CD14-positive monocyte (primary cell): Measurements from ENCODE around the gene ASCL2. TPM values are rescaled to one million over a fixed set of nuclear protein-coding genes. Genes with fewer than 3 reads are reported as not detected.

Experiments used
- DNase-seq, 3 donors: peaks; one replicate each; pipeline ENCODE4 v3.0.0-alpha.2; 2011 to 2022
- H2AFZ ChIP-seq: 2 replicates; pipeline ENCODE4 v1.6.0; 2012; ENCODE audit warnings: mild to moderate bottlenecking, low read depth, low read length, inconsistent platforms; ENCODE audit not compliant: insufficient read depth, poor library complexity, severe bottlenecking
- H3K27ac ChIP-seq, 2 donors: 1 replicate in 1 of 2; 2 replicates in 1 of 2; pipeline ENCODE4 v1.5.1; 2012 to 2013; ENCODE audit warnings: low read length in 2 of 2, control low read depth in 1 of 2, inconsistent platforms in 1 of 2, low read depth in 1 of 2, mild to moderate bottlenecking in 1 of 2
- H3K27me3 ChIP-seq, 2 donors: one replicate each; pipeline versions ENCODE4 v1.6.0 to v1.6.1; 2011 to 2013; ENCODE audit warnings: low read length in 2 of 2; ENCODE audit not compliant: control insufficient read depth in 2 of 2, insufficient read depth in 2 of 2
- H3K36me3 ChIP-seq, 2 donors: replicated peaks in 1 of 2; 1 replicate in 1 of 2; 2 replicates in 1 of 2; pipeline versions ENCODE4 v1.5.1 to v1.6.1; 2012 to 2013; ENCODE audit warnings: low read length in 2 of 2, control low read depth in 1 of 2, inconsistent platforms in 1 of 2, mild to moderate bottlenecking in 1 of 2; ENCODE audit not compliant: insufficient read depth in 2 of 2, control insufficient read depth in 1 of 2
- H3K4me1 ChIP-seq, 2 donors: 1 replicate in 1 of 2; 2 replicates in 1 of 2; pipeline versions ENCODE4 v1.5.1 to v1.6.1; 2012 to 2013; ENCODE audit warnings: low read length in 2 of 2, control low read depth in 1 of 2, inconsistent platforms in 1 of 2, mild to moderate bottlenecking in 1 of 2, moderate library complexity in 1 of 2; ENCODE audit not compliant: insufficient read depth in 2 of 2, control insufficient read depth in 1 of 2
- H3K4me2 ChIP-seq: replicated peaks from 2 replicates; pipeline ENCODE3; 2012; ENCODE audit warnings: low read length, moderate library complexity, mild to moderate bottlenecking; ENCODE audit not compliant: poor library complexity, severe bottlenecking; ENCODE audit errors: extremely low read depth
- H3K4me3 ChIP-seq, 3 experiments: fragments of 200-600 bp in 1 of 3; sonication (generic) in 1 of 3; replicated peaks in 1 of 3; 1 replicate in 2 of 3; 2 replicates in 1 of 3; pipeline ENCODE4 v1.5.1; 2011 to 2013; ENCODE audit warnings: low read length in 3 of 3, mild to moderate bottlenecking in 3 of 3, control low read depth in 2 of 3, low read depth in 2 of 3, inconsistent platforms in 1 of 3, moderate library complexity in 1 of 3
- H3K79me2 ChIP-seq: 2 replicates; pipeline ENCODE4 v1.6.0; 2012; ENCODE audit warnings: mild to moderate bottlenecking, control low read depth, inconsistent platforms, low read length, moderate library complexity; ENCODE audit not compliant: insufficient read depth
- H3K9ac ChIP-seq: 2 replicates; pipeline ENCODE4 v1.6.0; 2017; ENCODE audit warnings: low read length, mild to moderate bottlenecking; ENCODE audit not compliant: insufficient read depth, poor library complexity, severe bottlenecking
- H3K9me3 ChIP-seq, 2 donors: replicated peaks in 1 of 2; 1 replicate in 1 of 2; 2 replicates in 1 of 2; pipeline versions ENCODE4 v1.5.1 to v1.6.1; 2012 to 2013; ENCODE audit warnings: low read length in 2 of 2, control low read depth in 1 of 2; ENCODE audit not compliant: control insufficient read depth in 1 of 2, insufficient read depth in 1 of 2
- H4K20me1 ChIP-seq: 2 replicates; pipeline ENCODE4 v1.6.0; 2012; ENCODE audit warnings: mild to moderate bottlenecking, low read length, control low read depth, moderate library complexity; ENCODE audit not compliant: insufficient read depth
- H3K27ac Mint-ChIP-seq, 7 donors: one replicate each; pipeline ENCODE4 v1.8.0; 2020; ENCODE audit warnings: mild to moderate bottlenecking in 7 of 7, mixed read lengths in 7 of 7, moderate library complexity in 6 of 7, inconsistent platforms in 2 of 7
- H3K27me3 Mint-ChIP-seq, 3 donors: one replicate each; pipeline ENCODE4 v1.8.0; 2021 to 2022; ENCODE audit warnings: low read depth in 3 of 3, mild to moderate bottlenecking in 3 of 3, mixed read lengths in 3 of 3, moderate library complexity in 3 of 3, inconsistent platforms in 1 of 3
- H3K36me3 Mint-ChIP-seq, 2 donors: one replicate each; pipeline ENCODE4 v1.8.0; 2020; ENCODE audit warnings: mixed read lengths in 2 of 2, inconsistent platforms in 1 of 2, mild to moderate bottlenecking in 1 of 2
- H3K4me1 Mint-ChIP-seq: one replicate; pipeline ENCODE4 v1.8.0; 2020; ENCODE audit warnings: mild to moderate bottlenecking, mixed read lengths
- H3K4me3 Mint-ChIP-seq, 2 donors: one replicate each; pipeline ENCODE4 v1.8.0; 2020; ENCODE audit warnings: mild to moderate bottlenecking in 2 of 2, mixed read lengths in 2 of 2, moderate library complexity in 1 of 2
- H3K9me3 Mint-ChIP-seq, 7 donors: one replicate each; pipeline ENCODE4 v1.8.0; 2020 to 2022; ENCODE audit warnings: mixed read lengths in 7 of 7, mild to moderate bottlenecking in 6 of 7, moderate library complexity in 6 of 7, inconsistent platforms in 2 of 7
- CTCF ChIP-seq: fragments of 200-600 bp; IDR thresholded peaks from one replicate; pipeline ENCODE4 v1.8.0; 2022; ENCODE audit warnings: antibody characterized with exemption, mild to moderate bottlenecking
- WGBS: methylation state at CpG from one replicate; pipeline ENCODE4 v1.1.5; 2013; ENCODE audit warnings: missing lambda C conversion rate; ENCODE audit not compliant: insufficient coverage; 5-methylcytosine and 5-hydroxymethylcytosine counted together
- intact Hi-C, 2 donors: fragments of 100-400 bp; cut with micrococcal nuclease; formaldehyde crosslinking; loops; one replicate each; pipeline versions ENCODE4 v1.15.0 to v1.15.1; 2023
- polyA plus RNA-seq, 3 donors: library from polyadenylated mRNA; depleted of rRNA in 1 of 3; unstranded in 2 of 3; stranded (reverse) in 1 of 3; fragments of 300-500 nt in 2 of 3; fragments of >200 nt in 1 of 3; fragmentation: Illumina TruSeq in 2 of 3; gene quantifications; 1 replicate in 2 of 3; 2 replicates in 1 of 3; pipeline ENCODE4 v1.2.3, GENCODE V29; 2012 to 2021

The ASCL2 gene
- polyA plus RNA-seq, 3 donors: 5.7 to 11.4 (median 8.3) TPM

- no peak for TF ChIP-seq CTCF
- no peak overlapping the region for H3K4me3 ChIP-seq
- no peaks in the 10 kb centered on the region for H3K79me2 ChIP-seq
- peaks cover 0 to 14% of the 10 kb centered on the region in 2 donors for H3K27me3 ChIP-seq
- no peak overlapping the region for H3K27ac ChIP-seq
- DNase-seq: peak in 1 of 3 donors; percentile 1
- H3K9me3 ChIP-seq: peaks cover 4 to 12% of the 10 kb centered on the region in 2 donors
- WGBS: 96% methylated on average over 22 of the region's 30 CpGs
- no peaks in the 10 kb centered on the region for H3K36me3 ChIP-seq
- no peak overlapping the region for H3K4me2 ChIP-seq
- peaks cover 9% of the 10 kb centered on the region in 2 donors for H3K4me1 ChIP-seq
- intact Hi-C loops: no loop called here
- Mint-ChIP-seq H3K27ac (no peak overlapping the region), H3K4me1 (peaks cover 8% of the 10 kb centered on the region), H3K27me3 (peaks cover 18 to 42% (median 22%) of the 10 kb centered on the region in 3 donors), H3K36me3 (no peaks in the 10 kb centered on the region), H3K4me3 (no peak overlapping the region), H3K9me3 (peaks cover 4 to 28% (median 19%) of the 10 kb centered on the region in 7 donors)
- H2AFZ ChIP-seq: no peak overlapping the region
- no peak overlapping the region for H3K9ac ChIP-seq
- H4K20me1 ChIP-seq: no peaks in the 10 kb centered on the region
Measured at GRCh38 chr11:2275334-2276279, 5.2 kb upstream of the ASCL2 start.

- H3K9me3 ChIP-seq: peaks cover 0 to 2% of the 10 kb centered on the region in 2 donors
- no peak overlapping the region for H2AFZ ChIP-seq
- H3K27me3 ChIP-seq: peaks cover 0 to 14% of the 10 kb centered on the region in 2 donors
- Mint-ChIP-seq H3K4me3 (peak overlapping the region in 1 of 2 donors; percentile 4), H3K27me3 (peaks cover 14 to 42% (median 20%) of the 10 kb centered on the region in 3 donors), H3K4me1 (peaks cover 10% of the 10 kb centered on the region), H3K9me3 (peaks cover 2 to 14% (median 9%) of the 10 kb centered on the region in 7 donors), H3K27ac (no peak overlapping the region), H3K36me3 (no peaks in the 10 kb centered on the region)
- H3K9ac ChIP-seq: no peak overlapping the region
- intact Hi-C loops: no loop called here
- TF ChIP-seq CTCF: no peak
- no peaks in the 10 kb centered on the region for H4K20me1 ChIP-seq
- no peaks in the 10 kb centered on the region for H3K79me2 ChIP-seq
- no peak overlapping the region for H3K27ac ChIP-seq
- H3K4me3 ChIP-seq: no peak overlapping the region
- peaks cover 14 to 28% of the 10 kb centered on the region in 2 donors for H3K4me1 ChIP-seq
- H3K36me3 ChIP-seq: no peaks in the 10 kb centered on the region
- 87% methylated on average over 12 of the region's 12 CpGs for WGBS
- DNase-seq: no peak
- no peak overlapping the region for H3K4me2 ChIP-seq
Measured at GRCh38 chr11:2273771-2274170, 3.4 kb upstream of the ASCL2 start.
